IPS-NIHi7 (cell line): ENCODE data around the gene LAMB1.
"Not testable (repeated sequence)": the region's sequence is repeated elsewhere in the genome, so short reads cannot be mapped to it uniquely, and the experiment has no call there.

Experiments used
- DNase-seq: peaks from one replicate; pipeline ENCODE4 v3.0.0; 2012; ENCODE audit warnings: mixed read lengths; ENCODE audit errors: extremely low spot score

LAMB1 gene

GRCh38 chr7:107946451-107946850 is 56.5 kb downstream of the LAMB1 start:
- DNase-seq, result no peak

- no peak for DNase-seq
These were observed 57.6 kb downstream of the LAMB1 start for GRCh38 chr7:107945332-107945731.

GRCh38 chr7:107944411-107945169 is 58.4 kb downstream of the LAMB1 start:
- DNase-seq, result no peak

- DNase-seq, result no peak
These were observed 59.9 kb downstream of the LAMB1 start for GRCh38 chr7:107943018-107943417.

- no peak for DNase-seq
These were observed 62.0 kb downstream of the LAMB1 start for GRCh38 chr7:107940951-107941350.

- DNase-seq, result no peak
These were observed 63.1 kb downstream of the LAMB1 start for GRCh38 chr7:107939573-107940489.

- DNase-seq, result no peak
These were observed 64.3 kb downstream of the LAMB1 start for GRCh38 chr7:107938456-107939250.

GRCh38 chr7:107937531-107937930 is 65.4 kb downstream of the LAMB1 start:
- DNase-seq, result no peak

- DNase-seq, result no peak
These were observed 66.6 kb downstream of the LAMB1 start for GRCh38 chr7:107936312-107936711.

- DNase-seq, result no peak
These were observed 67.8 kb downstream of the LAMB1 start for GRCh38 chr7:107934991-107935770.

- DNase-seq, result peak; percentile 50
These were observed 69.5 kb downstream of the LAMB1 start for GRCh38 chr7:107933386-107934013.

GRCh38 chr7:107932805-107933204 is 70.2 kb downstream of the LAMB1 start:
- DNase-seq, result peak; percentile 37

GRCh38 chr7:107931740-107932515 is 71.0 kb downstream of the LAMB1 start:
- no peak for DNase-seq

GRCh38 chr7:107926481-107926880 is 76.5 kb downstream of the LAMB1 start:
- no peak for DNase-seq

- DNase-seq, result no peak
These were observed 78.0 kb downstream of the LAMB1 start for GRCh38 chr7:107924841-107925504.

GRCh38 chr7:107922886-107923285 is 80.1 kb downstream of the LAMB1 start:
- no peak for DNase-seq

- not testable (repeated sequence) for DNase-seq
These were observed 81.1 kb downstream of the LAMB1 start for GRCh38 chr7:107921826-107922225.

- DNase-seq, result no peak
These were observed 82.8 kb downstream of the LAMB1 start for GRCh38 chr7:107920048-107920772.

- no peak for DNase-seq
These were observed 84.0 kb downstream of the LAMB1 start for GRCh38 chr7:107918948-107919347.
